OCI-LY7 (cell line): ENCODE results near the gene TMPRSS15.

Experiments used
- CTCF ChIP-seq: fragments of 200-600 bp; sonication (generic); conservative IDR thresholded peaks from 2 replicates; pipeline ENCODE4 v1.5.1; 2014; ENCODE audit warnings: mild to moderate bottlenecking, antibody characterized with exemption, low read length, moderate library complexity, mixed read lengths
- EZH2phosphoT487 ChIP-seq: fragments of 200-600 bp; sonication (generic); IDR thresholded peaks from 2 replicates; pipeline ENCODE4 v1.6.1; 2018; ENCODE audit warnings: low read depth, borderline replicate concordance, mild to moderate bottlenecking, mixed run types, antibody characterized with exemption, low read length, moderate library complexity, mixed read lengths

DNA sequence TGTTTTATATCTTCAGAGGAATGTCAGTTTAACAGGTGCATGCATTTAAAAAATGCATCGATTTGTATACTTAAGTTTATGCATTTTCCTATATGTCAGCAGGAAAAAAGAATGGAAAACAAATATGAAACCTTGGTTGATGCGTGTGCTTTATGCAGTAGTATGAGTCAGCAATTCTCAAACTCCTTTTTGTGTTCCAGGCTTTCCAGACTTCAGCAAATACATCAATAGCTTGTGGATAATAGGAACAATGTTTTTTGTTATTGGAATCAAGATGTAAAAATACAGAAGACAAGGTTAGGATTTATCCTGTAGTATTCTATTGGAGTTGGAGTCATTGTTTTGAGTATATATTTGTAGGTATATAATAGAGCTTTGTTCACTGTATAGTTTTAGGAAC is 113.7 kb downstream of the TMPRSS15 start:
- TF ChIP-seq CTCF (no peak), EZH2phosphoT487 (no peak)
